Activated CD4-positive, alpha-beta T cell treated with anti-CD3 and anti-CD28 coated beads for 4 hours (primary cell): ENCODE results near the gene UBLCP1.
A peak's percentile ranks its signal among the peaks of the same experiment; 100 is the strongest.

Experiments
- DNase-seq, 2 donors: peaks; one replicate each; pipeline ENCODE4 v3.0.0-alpha.2; 2020

The UBLCP1 gene

DNA sequence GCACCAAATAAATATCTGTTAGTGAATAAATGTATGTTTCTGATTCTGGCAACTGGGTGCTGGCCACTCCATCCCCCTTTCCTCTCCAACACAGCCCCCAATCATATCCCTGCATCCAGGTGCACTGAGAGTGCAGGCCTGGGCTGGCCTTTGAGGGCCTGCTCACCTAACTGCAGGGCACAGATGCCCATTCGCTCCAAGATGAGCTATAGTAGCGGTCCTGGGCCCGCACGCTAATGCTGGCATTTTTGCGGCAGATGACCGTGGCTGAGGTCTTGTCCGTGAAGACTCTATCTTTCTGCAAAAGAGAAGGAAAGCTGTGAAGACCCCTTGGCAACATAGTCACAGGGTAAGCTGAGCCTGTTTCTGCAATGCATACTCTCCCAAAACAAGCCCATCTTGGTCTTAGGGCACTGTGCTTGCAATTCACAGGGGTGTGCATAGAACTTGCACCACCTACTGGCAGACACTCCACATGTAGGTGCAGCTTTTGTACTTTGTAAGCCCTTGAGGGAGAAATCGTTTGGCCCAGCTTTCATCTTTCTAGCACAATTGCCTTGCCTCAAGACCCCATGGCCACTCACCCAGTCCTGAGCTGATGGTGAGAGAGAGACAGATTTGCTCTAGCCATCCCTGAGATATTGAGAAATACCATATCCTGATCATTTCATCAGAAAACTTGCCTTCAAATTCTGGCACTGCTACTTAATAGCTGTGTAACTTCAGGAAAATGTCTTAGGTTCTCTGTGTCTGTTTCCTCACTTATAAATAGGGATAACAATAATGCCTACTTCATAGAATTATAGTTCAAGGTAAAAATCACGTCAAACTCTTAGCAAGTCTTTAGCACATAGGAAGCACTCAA lies 53.7 kb downstream of the UBLCP1 start:
- peak; percentile 31 to 46 for DNase-seq

DNA sequence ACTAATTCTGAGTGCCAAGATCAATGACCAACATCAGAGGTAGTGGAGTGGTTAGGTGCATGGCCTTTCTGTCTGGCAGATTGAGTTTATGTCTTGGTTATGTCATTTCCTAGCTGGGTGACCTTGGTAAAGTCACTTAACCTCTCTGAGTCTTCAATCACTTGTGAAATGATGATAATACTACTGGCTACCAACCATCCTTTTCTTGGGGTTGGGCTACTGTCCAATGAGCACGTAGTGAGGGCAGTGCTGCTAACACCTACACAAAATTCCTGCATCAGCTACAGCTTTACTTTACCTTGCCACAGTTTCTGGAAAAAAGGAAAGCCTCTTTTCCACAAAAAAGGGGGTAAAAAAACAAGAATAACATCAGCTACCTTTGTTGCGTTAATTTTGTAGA lies 54.8 kb downstream of the UBLCP1 start:
- DNase-seq: no peak

DNA sequence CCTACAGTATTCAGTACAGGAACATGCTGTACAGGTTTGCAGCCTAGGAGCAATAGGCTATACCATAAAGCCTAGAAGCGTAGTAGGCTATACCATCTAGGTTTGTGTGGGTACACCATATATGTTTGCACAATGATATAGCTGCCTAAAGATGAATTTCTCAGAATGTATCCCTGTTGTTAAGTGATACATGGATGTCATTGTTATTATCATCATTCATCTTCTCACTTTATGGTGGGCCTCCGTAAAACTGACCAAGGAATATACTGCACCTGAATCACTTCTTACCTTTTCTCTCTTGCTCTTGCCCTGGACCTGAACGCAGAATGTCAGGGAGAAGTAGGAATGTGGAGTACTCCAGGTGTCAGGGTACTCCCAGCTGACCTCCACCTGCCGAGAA lies 55.4 kb downstream of the UBLCP1 start:
- no peak for DNase-seq

DNA sequence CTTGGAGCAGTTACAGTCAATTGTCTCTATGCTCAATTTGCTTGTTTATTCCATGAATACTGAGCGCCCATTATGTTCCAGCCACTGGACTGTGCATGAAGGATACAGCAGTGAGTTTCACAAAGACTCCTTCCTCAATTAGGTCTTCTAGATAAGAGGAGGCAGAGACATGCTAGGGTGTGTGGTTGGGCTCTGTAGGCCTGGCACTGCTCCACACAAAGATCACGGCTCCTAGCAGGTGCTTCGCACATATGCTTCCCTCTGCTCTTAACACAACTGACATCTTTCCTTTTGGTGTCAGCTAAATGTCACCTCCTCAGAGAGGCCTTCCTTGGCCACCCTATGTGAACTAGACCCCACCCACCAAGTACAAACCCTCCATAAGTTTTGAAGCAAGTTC lies 56.3 kb downstream of the UBLCP1 start:
- no peak for DNase-seq

DNA sequence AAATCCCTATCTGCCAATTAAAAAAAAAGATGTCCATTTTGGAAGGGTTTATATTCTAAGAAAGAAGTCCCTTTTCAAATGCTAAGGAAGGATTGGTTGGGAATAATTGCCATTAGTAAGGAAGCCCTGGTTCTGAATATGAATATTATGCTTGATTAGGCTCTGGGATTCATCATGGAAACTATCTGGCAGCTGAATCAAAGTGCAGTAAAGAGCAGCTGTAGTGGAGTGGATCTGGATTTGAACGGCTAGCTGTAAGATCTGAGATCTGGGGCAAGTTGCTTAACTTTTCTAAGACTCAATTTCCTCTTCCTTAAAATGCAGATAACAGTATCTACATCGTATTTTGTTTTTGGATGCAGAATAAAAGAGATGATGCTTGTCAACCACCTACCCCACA lies 56.7 kb downstream of the UBLCP1 start:
- no peak for DNase-seq

DNA sequence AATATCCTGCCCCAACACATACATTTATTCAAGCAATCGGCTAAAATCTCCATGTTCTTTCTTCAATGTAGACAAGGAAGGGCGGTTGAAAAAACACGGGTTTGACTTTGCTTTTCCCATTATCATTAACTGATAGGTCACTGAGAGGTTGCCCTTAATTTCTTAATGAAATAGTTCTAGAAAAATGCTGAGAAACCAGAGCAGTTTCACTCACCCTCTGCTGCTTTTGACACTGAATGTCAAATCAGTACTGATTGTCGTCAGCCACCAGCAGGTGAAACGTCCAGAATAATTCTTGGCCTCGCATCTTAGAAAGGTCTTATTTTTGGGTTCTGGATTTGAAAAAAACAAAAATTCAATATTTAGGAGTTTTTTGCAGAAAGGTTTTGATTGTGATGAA lies 59.1 kb downstream of the UBLCP1 start:
- DNase-seq: no peak

DNA sequence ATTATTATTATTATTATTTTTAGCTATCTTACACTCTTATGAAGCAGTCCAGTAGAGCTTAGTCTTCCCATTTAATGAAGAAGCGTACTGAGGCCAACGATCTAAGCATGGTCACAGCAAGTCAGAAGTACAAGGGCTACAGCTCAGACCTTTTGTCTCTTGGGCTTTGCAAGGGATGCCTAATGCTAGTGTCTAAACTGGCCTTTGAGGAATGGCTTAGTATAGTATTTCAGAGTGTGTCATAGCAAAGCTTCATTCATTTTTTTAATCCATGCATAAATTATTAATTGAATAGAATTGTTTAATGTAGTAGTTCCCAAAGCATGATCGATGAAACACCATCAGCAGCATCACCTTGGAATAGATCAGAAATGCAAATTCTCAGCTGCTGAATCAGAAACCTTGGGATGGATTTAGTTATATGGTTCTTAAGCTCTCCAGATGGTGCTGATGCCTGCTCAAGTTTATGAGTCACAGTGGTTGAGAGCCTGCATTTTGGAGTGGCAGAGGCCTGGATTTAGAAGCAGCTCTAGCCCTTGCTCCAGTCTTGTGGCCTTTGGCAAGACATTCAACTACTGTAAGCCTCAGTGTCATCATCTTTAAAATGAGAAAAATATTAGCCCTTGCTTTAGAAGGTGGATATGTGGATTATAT lies 61.1 kb downstream of the UBLCP1 start:
- no peak for DNase-seq

DNA sequence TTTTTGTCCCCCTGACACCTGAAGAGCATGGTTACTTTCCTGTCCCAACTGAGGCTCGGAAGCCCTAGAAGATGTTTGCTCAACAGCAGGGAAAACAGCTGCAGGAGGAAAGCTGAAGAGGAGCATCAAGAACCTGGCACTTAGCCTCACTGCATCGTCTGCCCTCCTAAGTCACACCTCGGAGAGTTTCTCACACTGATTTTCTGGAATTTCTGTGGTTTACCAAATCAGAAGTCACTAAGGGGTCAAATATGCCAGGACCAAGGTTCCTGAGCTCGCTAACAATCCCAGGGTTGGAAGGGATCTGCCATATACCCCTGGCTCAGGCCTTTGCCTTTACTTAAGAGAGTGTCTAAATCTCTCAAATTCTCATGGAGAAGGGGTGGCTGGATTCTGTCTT lies 61.9 kb downstream of the UBLCP1 start:
- DNase-seq: no peak

DNA sequence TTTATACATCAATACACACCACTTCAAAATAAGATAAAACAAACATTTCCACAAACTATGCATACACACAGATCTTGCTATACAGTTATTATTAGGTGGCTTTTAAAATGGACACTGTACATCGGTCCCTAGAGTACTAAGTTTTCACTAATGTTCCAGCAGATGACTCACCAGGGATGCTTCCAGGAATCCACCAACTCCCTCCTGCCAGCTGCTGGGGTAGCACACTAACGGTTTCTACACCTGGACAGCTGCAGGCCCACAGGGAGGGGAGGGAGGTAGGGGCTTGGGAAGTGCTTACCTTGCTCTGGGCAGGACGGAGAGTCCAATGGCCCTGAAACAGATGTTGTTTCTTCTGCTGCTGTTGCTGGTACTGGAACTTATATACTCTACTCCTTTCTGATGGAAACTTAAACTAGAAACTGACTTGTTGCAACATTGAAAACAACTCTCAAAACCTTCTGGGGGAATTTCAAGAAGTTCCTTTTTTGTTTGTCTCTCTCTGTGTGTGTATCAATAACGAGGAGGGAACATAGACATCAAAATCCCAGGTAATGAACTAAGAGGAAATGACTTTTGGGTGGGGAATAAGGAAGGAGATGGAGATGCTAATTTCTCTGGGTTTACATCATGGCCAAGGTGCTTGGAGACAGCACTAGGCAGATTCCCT lies 67.2 kb downstream of the UBLCP1 start, which contains the start of gene IL12B:
TSS of gene IL12B (minus strand) at position 357 of the 670 bp plus-strand sequence. CDS start 3,705 bp downstream, outside the sequence.
- DNase-seq: no peak

DNA sequence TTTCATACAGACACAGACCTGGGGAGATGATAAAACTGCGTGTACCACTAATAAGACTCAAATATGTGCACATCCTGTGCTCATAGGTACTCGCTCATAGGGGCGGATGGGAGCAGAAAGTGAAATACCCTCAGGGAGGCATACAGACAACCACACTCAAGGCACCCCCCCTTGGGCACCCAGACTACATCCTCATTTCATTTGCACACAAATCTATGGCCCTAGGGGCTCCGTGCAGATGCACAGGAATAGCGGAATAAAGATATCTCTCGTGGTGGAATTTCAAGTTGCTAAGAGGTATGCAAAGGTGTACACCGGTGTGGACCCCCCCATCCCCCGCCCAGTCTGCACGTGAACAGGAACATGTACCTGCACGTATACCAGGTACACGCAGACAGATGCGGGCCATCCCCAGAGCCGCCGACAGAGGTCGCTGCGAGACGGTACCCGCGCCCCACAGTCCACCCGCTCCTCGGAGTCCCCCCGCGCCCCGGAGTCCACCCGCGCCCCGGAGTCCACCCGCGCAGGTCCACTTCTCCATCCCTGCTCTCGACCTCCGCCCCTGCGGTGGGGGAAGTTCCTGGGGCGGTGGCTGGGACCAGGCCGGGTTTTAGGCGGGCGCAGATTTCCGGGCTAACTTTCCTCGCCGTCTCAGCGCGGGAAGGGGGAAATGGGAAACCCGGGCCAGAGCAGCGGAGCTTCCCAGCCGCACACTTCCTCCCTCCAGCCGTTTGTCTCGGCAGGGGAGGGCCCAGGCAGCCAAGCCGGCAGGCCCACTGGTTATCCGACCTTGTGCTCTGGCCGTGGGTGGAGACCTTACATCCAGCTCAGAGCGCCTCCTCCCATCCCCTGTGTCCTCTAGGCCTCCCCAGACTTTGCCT lies 68.2 kb downstream of the UBLCP1 start:
- DNase-seq: peak; percentile 68 to 77

DNA sequence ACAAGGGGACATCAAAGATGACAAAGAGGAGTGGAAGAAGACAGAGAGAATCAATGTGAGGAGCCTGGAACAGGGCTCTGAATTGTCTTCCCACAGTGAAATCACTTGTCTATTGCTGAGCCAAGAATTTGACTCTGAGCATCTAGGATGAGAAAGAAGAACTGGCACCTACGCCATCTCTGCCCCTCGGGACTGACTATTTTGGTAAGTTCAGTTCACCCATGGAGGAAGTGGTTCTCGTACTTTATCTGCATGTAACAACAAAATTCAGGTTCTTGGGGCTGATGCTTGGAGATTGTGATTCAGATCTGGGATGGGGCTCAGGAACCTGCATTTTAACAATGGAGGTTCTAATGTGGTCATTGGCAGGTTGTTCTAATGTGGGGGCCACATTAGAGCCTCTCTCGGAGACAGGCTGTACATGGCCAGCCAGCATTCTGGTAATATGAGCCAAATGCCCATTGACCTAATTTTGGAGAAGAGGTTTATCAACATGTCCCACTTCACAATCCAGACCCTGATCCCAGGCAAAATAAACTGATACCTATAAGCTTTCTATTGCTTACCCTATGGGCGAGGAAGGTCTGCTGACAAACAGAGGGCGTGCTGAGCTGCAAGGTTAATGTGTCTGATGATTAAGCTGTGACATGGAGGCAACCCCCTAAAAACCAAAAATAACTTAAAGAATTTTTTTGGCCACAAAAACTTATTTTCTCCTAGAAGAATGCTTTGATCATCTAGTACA lies 69.9 kb downstream of the UBLCP1 start:
- no peak for DNase-seq

DNA sequence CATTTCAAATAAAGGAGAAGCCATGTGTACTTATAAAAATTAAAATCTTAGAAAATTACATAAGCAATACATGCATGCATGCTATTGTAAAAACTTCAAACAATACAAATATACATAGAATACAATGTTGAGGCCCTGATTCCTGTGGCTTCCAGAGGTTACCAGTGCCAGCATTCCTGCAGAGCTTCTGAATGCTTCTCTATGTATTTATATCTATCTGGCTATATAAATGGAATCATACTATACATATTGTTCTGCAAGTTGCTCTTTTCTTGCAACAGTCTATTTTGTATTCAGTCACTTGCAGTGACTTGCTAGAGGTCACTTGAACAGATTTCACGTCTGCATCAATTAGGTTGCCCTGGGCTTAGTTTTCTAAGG lies 70.4 kb downstream of the UBLCP1 start:
- DNase-seq: no peak
